H1 (cell line): ENCODE results near the gene CHODL. TPM values are rescaled to one million over a fixed set of nuclear protein-coding genes. Genes with fewer than 3 reads are reported as not detected.

Experiments
- CBX5 ChIP-seq: fragments of 300-800, 300-1000 bp; sonication (generic); IDR thresholded peaks from 2 replicates; pipeline ENCODE4 v1.7.1; 2016; ENCODE audit warnings: antibody characterized with exemption, low read length, low read depth
- HDAC2 ChIP-seq, 2 experiments: fragments of 300-600 bp in 1 of 2; sonication (generic) in 1 of 2; IDR thresholded peaks; 2 replicates each; pipeline ENCODE4 v1.6.1; 2011 to 2012; ENCODE audit warnings: low read depth in 2 of 2, low read length in 2 of 2, mild to moderate bottlenecking in 2 of 2, moderate library complexity in 2 of 2, borderline replicate concordance in 1 of 2, inconsistent platforms in 1 of 2
- JUND ChIP-seq: IDR thresholded peaks from 2 replicates; pipeline ENCODE4 v1.6.1; 2011; ENCODE audit warnings: mild to moderate bottlenecking, improper control_type of control experiment, low read length
- NANOG ChIP-seq: IDR thresholded peaks from 2 replicates; pipeline ENCODE4 v1.6.1; 2011; ENCODE audit warnings: low read length, low read depth, mild to moderate bottlenecking, inconsistent platforms; ENCODE audit not compliant: insufficient read depth, poor library complexity, severe bottlenecking
- POLR2AphosphoS5 ChIP-seq: IDR thresholded peaks from 2 replicates; pipeline ENCODE4 v1.6.1; 2011; ENCODE audit warnings: low read depth, low read length
- SIN3A ChIP-seq, 2 experiments: IDR thresholded peaks in 1 of 2; conservative IDR thresholded peaks in 1 of 2; 2 replicates each; pipeline ENCODE4 v1.6.1; 2011 to 2012; ENCODE audit warnings: low read length in 2 of 2, improper control_type of control experiment in 1 of 2, low read depth in 1 of 2, mild to moderate bottlenecking in 1 of 2
- polyA plus RNA-seq, 7 experiments: library from polyadenylated mRNA; depleted of rRNA in 3 of 7; stranded (reverse) in 5 of 7; unstranded in 2 of 7; fragments of >200 nt in 5 of 7; fragments of 200-250 nt in 2 of 7; gene quantifications; 1 replicate in 5 of 7; 2 replicates in 1 of 7; 4 replicates in 1 of 7; pipeline versions ENCODE4 v1.2.1 to v1.2.3, GENCODE V29; 2011 to 2013; ENCODE audit warnings: missing spikeins in 2 of 7, mixed read lengths in 2 of 7
- total RNA-seq: library from RNA; stranded (reverse); fragmentation: NEBNext Ultra II Directional; extraction: Animal tissue kit (Norgen Biotek cat#: 25700); gene quantifications from 2 replicates; pipeline ENCODE4 v1.2.1, GENCODE V29; 2021
- TF ChIP-seq, protein P1 (sequence below): IDR thresholded peaks from 2 replicates; pipeline ENCODE4 v1.6.1; 2012; ENCODE audit warnings: inconsistent platforms

The CHODL gene
- total and polyA plus RNA-seq, 2 of the 8 experiments (the other 6 are each of a cell fraction or from before 2014, with no cell fraction given): 0.39 to 0.82 TPM

DNA sequence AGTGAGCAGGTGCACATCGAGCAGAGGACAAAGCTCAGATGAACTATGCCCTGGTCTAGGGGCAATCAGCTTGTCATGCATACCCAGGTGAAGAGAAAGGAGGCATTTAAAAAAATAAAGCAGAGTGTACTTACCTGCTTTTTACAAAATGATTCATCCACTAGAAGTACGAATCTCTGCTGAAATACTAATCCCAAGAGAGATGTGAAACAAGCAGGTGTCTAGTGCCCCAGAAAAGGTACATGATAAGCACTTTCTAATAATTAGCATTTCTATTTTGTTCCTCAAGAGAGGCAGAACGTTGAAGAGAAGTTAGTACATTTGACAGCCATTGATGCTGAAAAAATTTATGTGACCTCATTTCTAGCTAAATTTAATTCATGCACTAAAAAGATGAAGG lies 31.1 kb downstream of the CHODL start (continued):
- TF ChIP-seq, protein P1, sequence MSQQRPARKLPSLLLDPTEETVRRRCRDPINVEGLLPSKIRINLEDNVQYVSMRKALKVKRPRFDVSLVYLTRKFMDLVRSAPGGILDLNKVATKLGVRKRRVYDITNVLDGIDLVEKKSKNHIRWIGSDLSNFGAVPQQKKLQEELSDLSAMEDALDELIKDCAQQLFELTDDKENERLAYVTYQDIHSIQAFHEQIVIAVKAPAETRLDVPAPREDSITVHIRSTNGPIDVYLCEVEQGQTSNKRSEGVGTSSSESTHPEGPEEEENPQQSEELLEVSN: no peak
- TF ChIP-seq NANOG (no peak), CBX5 (no peak), HDAC2 (IDR thresholded peaks at IDR 0.05; ENCODE audit: borderline replicate concordance in 1 of 2, low read depth in 2 of 2, low read length in 2 of 2) (no peak), SIN3A (conservative IDR thresholded peaks at IDR 0.05 in 1 of 2, IDR thresholded peaks at IDR 0.05 in 1 of 2; ENCODE audit: low read depth in 1 of 2, low read length in 2 of 2) (no peak), POLR2AphosphoS5 (no peak), JUND (no peak)
